ENCODE results near the gene ZNF90. TPM values are rescaled to one million over a fixed set of nuclear protein-coding genes. Genes with fewer than 3 reads are reported as not detected.
"Not testable (repeated sequence)": the region's sequence is repeated elsewhere in the genome, so short reads cannot be mapped to it uniquely, and the experiment has no call there.

The ZNF90 gene
- polyA plus RNA-seq, 1 donor (not counting 4 experiments of a cell fraction or from before 2014, with no cell fraction given), result 5.8 TPM

GRCh38 chr19:20067943-20068342, 9.9 kb upstream of the ZNF90 start:
- TF ChIP-seq EZH2 (IDR thresholded peaks at IDR 0.05; ENCODE audit: low read length), result no peak
- TF ChIP-seq, protein P1, sequence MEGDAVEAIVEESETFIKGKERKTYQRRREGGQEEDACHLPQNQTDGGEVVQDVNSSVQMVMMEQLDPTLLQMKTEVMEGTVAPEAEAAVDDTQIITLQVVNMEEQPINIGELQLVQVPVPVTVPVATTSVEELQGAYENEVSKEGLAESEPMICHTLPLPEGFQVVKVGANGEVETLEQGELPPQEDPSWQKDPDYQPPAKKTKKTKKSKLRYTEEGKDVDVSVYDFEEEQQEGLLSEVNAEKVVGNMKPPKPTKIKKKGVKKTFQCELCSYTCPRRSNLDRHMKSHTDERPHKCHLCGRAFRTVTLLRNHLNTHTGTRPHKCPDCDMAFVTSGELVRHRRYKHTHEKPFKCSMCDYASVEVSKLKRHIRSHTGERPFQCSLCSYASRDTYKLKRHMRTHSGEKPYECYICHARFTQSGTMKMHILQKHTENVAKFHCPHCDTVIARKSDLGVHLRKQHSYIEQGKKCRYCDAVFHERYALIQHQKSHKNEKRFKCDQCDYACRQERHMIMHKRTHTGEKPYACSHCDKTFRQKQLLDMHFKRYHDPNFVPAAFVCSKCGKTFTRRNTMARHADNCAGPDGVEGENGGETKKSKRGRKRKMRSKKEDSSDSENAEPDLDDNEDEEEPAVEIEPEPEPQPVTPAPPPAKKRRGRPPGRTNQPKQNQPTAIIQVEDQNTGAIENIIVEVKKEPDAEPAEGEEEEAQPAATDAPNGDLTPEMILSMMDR (optimal IDR thresholded peaks at IDR 0.05 in 1 of 3, IDR thresholded peaks at IDR 0.05 in 1 of 3, conservative IDR thresholded peaks at IDR 0.05 in 1 of 3; ENCODE audit: extremely low read depth in 1 of 3, insufficient read depth in 2 of 3, low read length in 3 of 3), result no peak
- Histone ChIP-seq H3K27me3 (ENCODE audit: control insufficient read depth, extremely low read depth, insufficient read depth, low read length) (no peaks in the 10 kb centered on the region), H3K9ac (ENCODE audit: control insufficient read depth, extremely low read depth, insufficient read depth, low read length) (no peak overlapping the region), H4K20me1 (ENCODE audit: control insufficient read depth, extremely low read depth, insufficient read depth, low read length) (no peaks in the 10 kb centered on the region), H3K4me2 (ENCODE audit: control insufficient read depth, extremely low read depth, insufficient read depth, low read depth, low read length) (no peak overlapping the region), H3K9me1 (ENCODE audit: control insufficient read depth, extremely low read depth, insufficient read depth, low read length) (no peaks in the 10 kb centered on the region), H3K4me1 (ENCODE audit: control insufficient read depth, extremely low read depth, insufficient read depth, low read length) (no peaks in the 10 kb centered on the region), H3K27ac (ENCODE audit: control insufficient read depth, insufficient read depth, low read length) (no peak overlapping the region), H2AFZ (ENCODE audit: control insufficient read depth, low read length) (no peak overlapping the region), H3K36me3 (ENCODE audit: control insufficient read depth in 2 of 2, extremely low read depth in 1 of 2, insufficient read depth in 2 of 2, low read length in 2 of 2) (no peaks in the 10 kb centered on the region), H3K79me2 (ENCODE audit: control insufficient read depth, insufficient read depth, low read length) (no peaks in the 10 kb centered on the region), H3K4me3 (ENCODE audit: control insufficient read depth in 2 of 3, extremely low read depth in 1 of 3, insufficient read depth in 2 of 3, low read depth in 1 of 3, low read length in 3 of 3) (no peak overlapping the region), H3K9me3 (ENCODE audit: control insufficient read depth, low read depth, low read length) (no peaks in the 10 kb centered on the region)
- dilution Hi-C loops (cut with MboI; ENCODE audit: extremely low pct_ligation_motif_present, low sequenced_read_pairs), result no loop called here
- DNase-seq (ENCODE audit: low read depth, low spot score) (no peak), FAIRE-seq (no peak)

DNA sequence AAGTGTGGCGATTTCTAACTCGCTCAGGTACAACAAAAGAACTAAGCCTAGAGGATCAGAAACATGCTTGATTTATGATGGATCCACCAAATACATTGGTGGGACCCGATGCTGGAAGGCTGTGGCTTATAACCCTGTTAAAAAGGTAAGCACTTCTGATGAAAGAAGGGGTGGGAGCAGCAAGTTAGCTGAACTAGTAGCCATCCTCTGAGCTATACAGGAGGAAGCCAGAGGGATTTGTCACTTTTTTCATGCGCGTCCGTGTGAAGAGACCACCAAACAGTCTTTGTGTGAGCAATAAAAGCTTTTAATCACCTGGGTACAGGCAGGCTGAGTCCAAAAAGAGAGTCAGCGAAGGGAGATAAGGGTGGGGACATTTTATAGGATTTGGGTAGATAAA, 9.2 kb upstream of the ZNF90 start:
- H3K27ac ChIP-seq (ENCODE audit: control insufficient read depth, insufficient read depth, low read length); H3K79me2 ChIP-seq (ENCODE audit: control insufficient read depth, insufficient read depth, low read length); H3K9me1 ChIP-seq (ENCODE audit: control insufficient read depth, extremely low read depth, insufficient read depth, low read length); H3K9ac ChIP-seq (ENCODE audit: control insufficient read depth, extremely low read depth, insufficient read depth, low read length); H3K36me3 ChIP-seq (ENCODE audit: control insufficient read depth in 2 of 2, extremely low read depth in 1 of 2, insufficient read depth in 2 of 2, low read length in 2 of 2); dilution Hi-C loops (cut with MboI; ENCODE audit: extremely low pct_ligation_motif_present, low sequenced_read_pairs); H2AFZ ChIP-seq (ENCODE audit: control insufficient read depth, low read length); H3K4me1 ChIP-seq (ENCODE audit: control insufficient read depth, extremely low read depth, insufficient read depth, low read length); DNase-seq (ENCODE audit: low read depth, low spot score); H3K9me3 ChIP-seq (ENCODE audit: control insufficient read depth, low read depth, low read length); H3K4me2 ChIP-seq (ENCODE audit: control insufficient read depth, extremely low read depth, insufficient read depth, low read depth, low read length); H4K20me1 ChIP-seq (ENCODE audit: control insufficient read depth, extremely low read depth, insufficient read depth, low read length); FAIRE-seq; H3K27me3 ChIP-seq (ENCODE audit: control insufficient read depth, extremely low read depth, insufficient read depth, low read length); H3K4me3 ChIP-seq (ENCODE audit: control insufficient read depth in 2 of 3, extremely low read depth in 1 of 3, insufficient read depth in 2 of 3, low read depth in 1 of 3, low read length in 3 of 3): not testable (repeated sequence)

DNA sequence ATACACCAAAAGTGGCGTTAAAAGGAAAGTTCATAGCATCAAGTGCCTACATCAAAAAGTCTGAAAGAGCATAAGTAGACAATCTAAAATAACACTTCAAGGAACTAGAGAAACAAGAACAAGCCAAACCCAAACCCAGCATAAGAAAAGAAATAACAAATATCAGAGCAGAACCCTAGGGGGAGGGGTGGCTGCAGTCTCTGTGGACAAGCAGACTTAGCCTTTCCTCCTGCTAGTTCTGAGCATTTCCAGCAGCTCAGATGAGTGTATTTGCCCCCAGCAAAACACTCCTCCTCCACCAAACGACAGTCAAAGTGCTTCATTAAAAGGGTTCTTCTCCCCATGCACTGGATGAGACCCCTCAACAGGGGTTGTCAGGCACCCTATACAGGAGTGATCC, 7.1 kb upstream of the ZNF90 start:
- no peaks in the 10 kb centered on the region for H3K27me3 ChIP-seq (ENCODE audit: control insufficient read depth, extremely low read depth, insufficient read depth, low read length)
- H3K9me1 ChIP-seq (ENCODE audit: control insufficient read depth, extremely low read depth, insufficient read depth, low read length), result no peaks in the 10 kb centered on the region
- H3K36me3 ChIP-seq (ENCODE audit: control insufficient read depth in 2 of 2, extremely low read depth in 1 of 2, insufficient read depth in 2 of 2, low read length in 2 of 2), result no peaks in the 10 kb centered on the region
- dilution Hi-C loops (cut with MboI; ENCODE audit: extremely low pct_ligation_motif_present, low sequenced_read_pairs), result no loop called here
- no peak overlapping the region for H3K9ac ChIP-seq (ENCODE audit: control insufficient read depth, extremely low read depth, insufficient read depth, low read length)
- H3K4me2 ChIP-seq (ENCODE audit: control insufficient read depth, extremely low read depth, insufficient read depth, low read depth, low read length), result no peak overlapping the region
- H4K20me1 ChIP-seq (ENCODE audit: control insufficient read depth, extremely low read depth, insufficient read depth, low read length), result no peaks in the 10 kb centered on the region
- no peaks in the 10 kb centered on the region for H3K79me2 ChIP-seq (ENCODE audit: control insufficient read depth, insufficient read depth, low read length)
- no peaks in the 10 kb centered on the region for H3K9me3 ChIP-seq (ENCODE audit: control insufficient read depth, low read depth, low read length)
- H3K4me3 ChIP-seq (ENCODE audit: control insufficient read depth in 2 of 3, extremely low read depth in 1 of 3, insufficient read depth in 2 of 3, low read depth in 1 of 3, low read length in 3 of 3), result no peak overlapping the region
- DNase-seq (ENCODE audit: low read depth, low spot score) (no peak), FAIRE-seq (no peak)
- no peaks in the 10 kb centered on the region for H3K4me1 ChIP-seq (ENCODE audit: control insufficient read depth, extremely low read depth, insufficient read depth, low read length)
- TF ChIP-seq, protein P1 (optimal IDR thresholded peaks at IDR 0.05 in 1 of 3, IDR thresholded peaks at IDR 0.05 in 1 of 3, conservative IDR thresholded peaks at IDR 0.05 in 1 of 3; ENCODE audit: extremely low read depth in 1 of 3, insufficient read depth in 2 of 3, low read length in 3 of 3), result no peak
- H3K27ac ChIP-seq (ENCODE audit: control insufficient read depth, insufficient read depth, low read length), result no peak overlapping the region
- no peak overlapping the region for H2AFZ ChIP-seq (ENCODE audit: control insufficient read depth, low read length)
